ENCODE data around the gene GJA4.

GJA4 gene

DNA sequence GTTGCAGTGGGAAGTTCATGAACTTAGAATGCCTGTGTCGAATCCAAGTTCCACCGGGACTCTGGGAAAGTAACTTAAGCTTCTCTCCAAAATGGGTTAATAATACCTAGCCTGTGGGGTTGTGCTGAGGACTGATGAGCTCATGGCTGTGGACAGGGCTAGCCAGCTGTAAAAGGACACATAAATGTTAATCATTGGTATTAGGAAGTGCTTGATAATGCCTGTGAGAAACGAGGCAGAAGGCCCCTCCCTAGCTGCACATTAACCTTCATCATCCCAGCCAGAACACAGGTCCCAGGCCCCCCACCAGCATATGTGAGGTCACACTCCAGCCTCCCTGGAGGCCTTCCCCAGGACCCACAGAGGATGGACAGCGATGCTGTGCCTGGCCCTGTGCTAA, 34.0 kb upstream of the GJA4 start:
- no peak overlapping the region for H3K4me3 ChIP-seq
- no peak for DNase-seq (ENCODE audit: low spot score)
- no peak overlapping the region for H3K27ac ChIP-seq
- TF ChIP-seq, protein P1, sequence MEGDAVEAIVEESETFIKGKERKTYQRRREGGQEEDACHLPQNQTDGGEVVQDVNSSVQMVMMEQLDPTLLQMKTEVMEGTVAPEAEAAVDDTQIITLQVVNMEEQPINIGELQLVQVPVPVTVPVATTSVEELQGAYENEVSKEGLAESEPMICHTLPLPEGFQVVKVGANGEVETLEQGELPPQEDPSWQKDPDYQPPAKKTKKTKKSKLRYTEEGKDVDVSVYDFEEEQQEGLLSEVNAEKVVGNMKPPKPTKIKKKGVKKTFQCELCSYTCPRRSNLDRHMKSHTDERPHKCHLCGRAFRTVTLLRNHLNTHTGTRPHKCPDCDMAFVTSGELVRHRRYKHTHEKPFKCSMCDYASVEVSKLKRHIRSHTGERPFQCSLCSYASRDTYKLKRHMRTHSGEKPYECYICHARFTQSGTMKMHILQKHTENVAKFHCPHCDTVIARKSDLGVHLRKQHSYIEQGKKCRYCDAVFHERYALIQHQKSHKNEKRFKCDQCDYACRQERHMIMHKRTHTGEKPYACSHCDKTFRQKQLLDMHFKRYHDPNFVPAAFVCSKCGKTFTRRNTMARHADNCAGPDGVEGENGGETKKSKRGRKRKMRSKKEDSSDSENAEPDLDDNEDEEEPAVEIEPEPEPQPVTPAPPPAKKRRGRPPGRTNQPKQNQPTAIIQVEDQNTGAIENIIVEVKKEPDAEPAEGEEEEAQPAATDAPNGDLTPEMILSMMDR (IDR thresholded peaks at IDR 0.05): no peak

DNA sequence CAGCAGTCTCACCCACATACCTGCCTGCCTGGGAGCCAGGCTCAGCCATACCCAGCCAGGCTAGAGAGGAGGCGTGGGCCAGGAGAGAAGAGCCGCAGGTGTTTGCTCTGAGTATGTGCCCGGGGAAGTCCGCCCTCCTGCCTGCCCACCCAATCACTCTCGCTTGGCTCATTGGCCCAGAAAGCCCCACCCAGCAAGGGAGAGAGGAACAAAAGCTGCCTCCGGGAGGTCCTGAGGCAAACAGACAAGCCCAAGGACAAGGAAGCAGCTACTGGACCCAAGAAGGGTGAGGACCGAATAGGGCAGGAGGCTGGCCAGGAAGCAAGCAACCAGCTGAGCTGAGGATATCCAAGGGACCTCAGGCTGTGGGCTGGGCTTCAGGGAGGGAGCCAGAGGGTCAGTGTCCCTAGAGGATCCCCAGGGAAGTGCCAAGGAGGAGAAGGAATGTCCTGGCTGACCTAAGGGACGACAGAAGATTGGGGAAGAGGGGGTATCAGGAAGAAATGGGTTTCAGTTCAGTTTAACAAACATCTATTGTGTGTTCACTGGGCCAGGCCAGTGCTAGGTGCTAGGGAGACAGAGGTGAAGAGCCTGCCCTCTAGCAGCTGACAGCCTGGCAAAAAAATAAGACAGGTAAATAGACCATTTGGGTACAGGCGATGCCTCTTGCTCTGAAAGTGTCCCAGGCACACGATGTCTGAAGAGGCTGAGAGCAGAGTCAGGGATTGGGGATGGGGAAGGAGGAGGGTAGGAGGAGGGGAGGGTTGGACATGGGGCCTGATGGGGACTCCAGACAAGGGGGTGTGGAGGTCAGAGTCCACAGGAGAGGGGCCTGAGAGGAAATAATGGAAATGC, 33.1 kb upstream of the GJA4 start, which contains the start of gene GJB4:
Gene GJB4, plus strand, starts transcription at position 238 of the 855 bp plus-strand sequence. CDS start 1,515 bp downstream, outside the sequence.
- no peak for DNase-seq (ENCODE audit: low spot score)
- no peak within 1 kb of the TSS for H3K4me3 ChIP-seq
- H3K27ac ChIP-seq: no peak within 1 kb of the TSS
- TF ChIP-seq, protein P1 (IDR thresholded peaks at IDR 0.05): no peak

- TF ChIP-seq, protein P1 (IDR thresholded peaks at IDR 0.05): no peak
- Histone ChIP-seq H3K27ac (no peak overlapping the region), H3K4me3 (no peak overlapping the region)
- no peak for DNase-seq (ENCODE audit: low spot score)
Measured at GRCh38 chr1:34761176-34761761, 31.5 kb upstream of the GJA4 start.

DNA sequence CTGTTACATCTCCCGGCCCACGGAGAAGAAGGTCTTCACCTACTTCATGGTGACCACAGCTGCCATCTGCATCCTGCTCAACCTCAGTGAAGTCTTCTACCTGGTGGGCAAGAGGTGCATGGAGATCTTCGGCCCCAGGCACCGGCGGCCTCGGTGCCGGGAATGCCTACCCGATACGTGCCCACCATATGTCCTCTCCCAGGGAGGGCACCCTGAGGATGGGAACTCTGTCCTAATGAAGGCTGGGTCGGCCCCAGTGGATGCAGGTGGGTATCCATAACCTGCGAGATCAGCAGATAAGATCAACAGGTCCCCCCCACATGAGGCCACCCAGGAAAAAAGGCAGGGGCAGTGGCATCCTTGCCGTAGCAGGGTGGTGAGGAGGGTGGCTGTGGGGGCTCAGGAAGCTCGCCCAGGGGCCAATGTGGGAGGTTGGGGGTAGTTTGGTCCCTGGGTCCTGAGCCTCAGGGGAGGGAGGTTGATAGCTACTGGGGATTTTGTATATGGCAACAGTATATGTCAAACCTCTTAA, 31.0 kb upstream of the GJA4 start:
- Histone ChIP-seq H3K27ac (no peak overlapping the region), H3K4me3 (no peak overlapping the region)
- TF ChIP-seq, protein P1 (IDR thresholded peaks at IDR 0.05): no peak
- no peak for DNase-seq (ENCODE audit: low spot score)

DNA sequence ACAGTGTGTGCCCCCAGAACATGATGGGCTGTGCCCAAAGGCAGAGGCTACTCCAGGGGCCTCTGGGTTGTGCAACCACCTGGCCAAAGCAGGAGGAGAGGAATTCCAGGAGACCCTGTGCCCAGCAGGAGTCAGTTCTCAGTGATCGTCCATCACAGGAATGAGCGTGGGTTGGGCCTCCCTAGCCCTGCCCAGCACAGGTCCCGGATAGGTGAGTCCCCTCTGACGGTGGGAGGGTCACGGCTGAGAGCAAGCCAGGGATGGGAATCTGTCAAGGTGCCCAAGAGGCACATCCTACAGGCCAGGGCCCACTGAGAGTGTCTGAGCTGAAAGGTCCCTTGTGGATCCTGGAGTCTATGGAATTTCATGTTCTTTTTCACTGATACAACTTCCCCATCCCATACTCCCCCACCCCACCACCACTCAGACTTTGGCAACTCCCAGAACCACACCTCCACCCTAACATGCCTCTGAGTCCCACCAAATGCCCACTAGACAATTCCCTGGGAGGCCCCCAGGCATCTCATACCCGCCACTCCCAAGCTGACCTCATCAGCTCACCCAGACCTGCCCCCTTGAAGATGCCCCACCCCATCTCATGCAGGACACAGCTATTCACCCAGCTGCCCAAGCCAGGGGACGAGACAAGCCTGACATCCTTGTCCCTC, 30.2 kb upstream of the GJA4 start:
- no peak overlapping the region for H3K4me3 ChIP-seq
- TF ChIP-seq, protein P1 (IDR thresholded peaks at IDR 0.05): no peak
- DNase-seq (ENCODE audit: low spot score): no peak
- no peak overlapping the region for H3K27ac ChIP-seq

- Histone ChIP-seq H3K4me3 (no peak overlapping the region), H3K27ac (no peak overlapping the region)
- TF ChIP-seq, protein P1 (IDR thresholded peaks at IDR 0.05): no peak
- DNase-seq (ENCODE audit: low spot score): no peak
Measured at GRCh38 chr1:34763142-34763781, 29.5 kb upstream of the GJA4 start.

All from coronary artery (tissue), 2 donors.